HG03442 (cell line): ENCODE results near the gene SMC1A.

Source experiments
- ATAC-seq: cut with Tn5 transposase; IDR thresholded peaks from one replicate; pipeline ENCODE4 v1.9.1; 2021; ENCODE audit warnings: mild to moderate bottlenecking, moderate library complexity; ENCODE audit not compliant: unreplicated experiment

Gene SMC1A

DNA sequence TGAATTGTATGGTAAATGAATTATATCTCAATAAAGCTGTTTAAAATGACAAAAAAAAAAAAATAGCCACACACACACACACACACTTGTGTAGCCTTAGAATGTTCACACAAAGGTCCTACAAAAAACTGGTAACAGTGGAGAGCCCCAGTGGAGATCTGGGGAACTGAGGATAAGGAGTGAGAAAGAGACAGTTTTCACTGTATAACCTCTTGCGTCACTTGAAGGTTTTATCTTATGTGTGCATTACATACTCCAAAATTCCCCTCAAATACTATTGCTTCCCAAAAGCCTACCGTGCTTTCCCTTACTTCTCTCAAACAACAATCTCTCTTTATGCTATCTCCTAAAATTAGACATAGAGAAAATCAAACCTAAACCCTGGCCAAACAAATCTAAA lies 67.8 kb downstream of the SMC1A start:
- no peak for ATAC-seq

- no peak for ATAC-seq
Observed at GRCh38 chrX:53347948-53348347, 74.5 kb downstream of the SMC1A start.

GRCh38 chrX:53340852-53341645 lies 81.4 kb downstream of the SMC1A start:
- ATAC-seq: no peak

DNA sequence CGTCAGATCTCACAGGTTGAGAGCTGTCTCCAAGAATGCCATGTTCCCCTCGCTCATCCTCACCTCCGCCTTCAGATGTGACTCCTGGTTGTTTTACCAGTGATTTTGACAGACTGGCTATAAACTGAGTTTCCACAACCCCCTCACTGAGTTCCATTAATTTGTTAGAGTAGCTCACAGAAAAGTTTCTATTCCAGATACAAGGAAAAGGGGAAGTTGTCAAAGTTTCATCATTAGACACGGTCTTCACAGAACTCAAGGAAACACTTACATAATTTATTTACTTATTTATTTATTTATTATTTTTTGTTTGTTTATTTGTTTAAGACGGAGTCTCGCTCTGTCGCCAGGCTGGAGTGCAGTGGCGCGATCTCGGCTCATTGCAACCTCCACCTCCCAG lies 85.4 kb downstream of the SMC1A start:
- no peak for ATAC-seq

DNA sequence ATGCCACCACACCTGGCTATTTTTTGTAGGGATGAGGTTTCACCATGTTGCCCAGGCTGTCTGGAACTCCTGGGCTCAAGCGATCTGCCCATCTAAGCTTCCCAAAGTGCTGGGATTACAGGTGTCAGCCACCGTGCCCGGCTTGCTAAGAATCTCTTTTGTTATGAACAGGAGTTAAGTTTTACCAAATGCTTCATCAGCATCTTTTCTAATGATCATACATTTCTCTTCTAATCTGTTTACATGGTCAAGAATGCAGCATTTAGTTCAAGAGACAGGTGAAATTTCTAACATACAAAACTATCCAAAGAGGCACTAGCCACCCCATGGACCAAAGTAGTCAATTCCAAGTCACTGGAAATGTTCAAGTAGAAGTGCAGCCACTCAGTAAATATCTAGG lies 88.6 kb downstream of the SMC1A start:
- ATAC-seq: no peak

DNA sequence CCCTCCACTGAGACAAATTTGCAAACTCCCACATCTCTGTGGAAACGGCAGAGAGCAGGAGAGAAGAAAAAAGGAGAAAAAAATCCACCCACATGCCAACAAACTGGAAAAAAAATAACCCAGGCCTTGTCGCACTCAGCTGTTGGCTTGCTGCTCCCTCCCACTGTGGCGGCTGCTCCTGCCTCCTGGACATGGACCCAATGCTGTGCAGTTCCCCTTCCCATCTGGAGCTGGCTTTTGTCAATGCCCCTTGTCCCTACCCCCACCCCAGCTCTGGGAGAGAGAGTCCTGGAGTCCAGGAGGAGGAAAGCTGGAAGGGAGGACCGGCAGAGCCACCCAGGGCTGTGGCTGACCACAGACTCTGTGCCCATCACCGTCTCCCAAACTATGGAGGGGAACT lies 90.2 kb downstream of the SMC1A start:
- ATAC-seq: no peak

- ATAC-seq: no peak
Observed at GRCh38 chrX:53330331-53330730, 92.1 kb downstream of the SMC1A start.

GRCh38 chrX:53324803-53325202 lies 97.7 kb downstream of the SMC1A start:
- ATAC-seq: no peak
